GM12865 (cell line): ENCODE data around the gene TXK.

Source experiments
- DNase-seq: peaks from one replicate; pipeline ENCODE4 v3.0.0; 2010; ENCODE audit warnings: low read depth
- H3K4me3 ChIP-seq: 2 replicates; pipeline ENCODE4 v1.5.1; 2011; ENCODE audit warnings: mild to moderate bottlenecking, low read depth, low read length, control low read depth
- CTCF ChIP-seq: IDR thresholded peaks from 2 replicates; pipeline ENCODE4 v1.5.1; 2011; ENCODE audit warnings: low read length, control low read depth, low read depth, inconsistent platforms; ENCODE audit not compliant: insufficient read depth; ENCODE audit errors: missing control alignments

TXK gene

DNA sequence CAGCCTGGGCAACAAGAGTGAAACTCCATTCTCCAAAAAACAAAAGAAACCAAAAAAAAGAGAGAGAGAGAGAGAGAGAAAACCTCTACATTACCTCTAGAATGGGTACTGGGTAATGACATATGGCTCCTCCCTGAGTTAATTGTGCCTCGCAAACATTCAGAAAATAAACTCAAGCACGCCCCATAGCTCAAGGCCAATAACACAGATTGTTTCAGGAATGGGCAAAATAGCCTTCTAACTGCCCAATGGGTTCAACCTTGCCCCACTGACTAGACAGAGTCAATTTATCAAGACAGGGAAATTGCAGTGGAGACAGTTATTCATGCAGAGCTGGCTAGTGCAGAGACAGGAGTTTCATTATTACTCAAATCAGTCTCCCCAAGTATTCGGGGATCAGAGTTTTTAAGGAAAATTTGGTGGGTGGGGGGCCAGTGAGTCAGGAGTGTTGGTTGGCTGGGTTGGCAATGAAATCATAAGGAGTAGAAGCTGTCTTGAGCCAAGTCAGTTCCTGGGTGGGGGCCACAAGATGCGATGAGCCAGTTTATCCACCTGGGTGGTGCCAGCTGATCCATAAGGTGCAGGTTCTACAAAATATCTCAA lies 92.4 kb downstream of the TXK start:
- TF ChIP-seq CTCF: no peak
- H3K4me3 ChIP-seq: no peak overlapping the region
- DNase-seq: no peak

DNA sequence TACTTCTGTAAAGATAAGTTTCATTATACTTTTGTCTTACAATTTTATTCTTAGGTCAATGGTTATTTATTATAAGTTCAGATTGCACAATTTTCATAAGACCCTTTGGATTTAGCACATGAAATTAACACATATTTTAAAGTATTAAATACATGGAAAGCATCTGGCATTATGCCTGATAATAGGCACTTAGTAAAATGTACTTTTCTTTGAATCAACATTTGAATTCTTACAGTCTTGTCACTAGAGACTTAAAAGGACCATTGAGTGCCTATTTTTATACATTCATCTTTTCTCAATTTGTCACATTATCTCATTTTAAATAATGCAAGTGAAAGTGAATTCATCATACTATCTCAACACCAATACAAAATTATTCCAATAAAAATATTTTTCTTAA lies 94.5 kb downstream of the TXK start:
- no peak for DNase-seq
- no peak overlapping the region for H3K4me3 ChIP-seq
- no peak for TF ChIP-seq CTCF

DNA sequence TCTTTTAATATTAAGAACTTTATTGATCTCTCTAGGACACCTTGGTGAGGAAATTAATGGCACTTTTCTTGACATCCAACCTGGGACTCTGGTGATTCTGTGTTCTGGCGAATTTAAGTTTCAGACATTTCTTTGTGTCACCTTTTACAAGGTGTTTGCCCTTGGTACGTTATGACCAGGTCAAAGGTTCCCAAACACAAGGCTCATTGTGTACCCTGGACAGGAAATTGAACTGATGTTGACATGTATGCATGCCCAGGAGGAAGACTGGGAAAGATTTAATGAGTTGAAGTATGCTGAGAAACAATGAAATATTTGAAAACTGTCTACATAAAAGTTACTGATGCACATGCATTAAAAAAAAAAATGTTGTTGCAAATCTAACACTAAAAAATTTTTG lies 95.4 kb downstream of the TXK start:
- no peak for DNase-seq
- H3K4me3 ChIP-seq: no peak overlapping the region
- TF ChIP-seq CTCF: no peak

DNA sequence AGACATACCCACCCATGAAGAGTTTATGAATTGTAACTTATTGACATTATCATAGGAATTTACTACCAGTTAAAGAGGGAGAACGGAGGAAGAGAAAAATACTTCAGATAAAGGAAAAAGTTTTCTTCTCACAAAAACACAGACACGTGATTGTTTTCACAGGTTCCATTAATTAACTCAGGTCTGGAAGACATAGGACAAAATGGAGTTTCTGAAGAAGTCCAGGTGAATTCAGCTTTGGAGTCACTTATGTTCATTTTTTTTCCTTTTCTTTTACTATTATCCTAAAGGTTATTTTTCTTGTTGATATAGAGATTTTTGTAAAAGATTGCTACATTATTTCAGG lies 97.0 kb downstream of the TXK start:
- DNase-seq: no peak
- no peak for TF ChIP-seq CTCF
- no peak overlapping the region for H3K4me3 ChIP-seq

DNA sequence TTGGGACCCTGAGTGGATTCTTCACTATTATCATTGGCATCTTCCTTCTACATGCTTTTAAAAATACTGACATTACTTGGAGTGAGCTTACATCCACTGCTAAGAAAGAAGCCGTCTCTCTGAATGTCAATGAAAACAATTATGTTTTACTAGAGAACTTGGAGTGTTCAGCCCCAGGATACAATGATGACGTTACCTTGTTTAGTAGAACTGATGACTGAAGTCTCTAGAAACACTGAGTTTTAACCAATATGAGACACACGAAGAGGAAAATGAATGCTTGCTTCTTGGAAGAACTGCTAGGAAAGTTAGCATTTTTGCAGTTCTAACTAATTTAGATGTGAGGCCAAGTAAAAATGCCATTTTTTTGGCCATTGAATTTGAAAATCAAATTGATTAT lies 98.1 kb downstream of the TXK start:
- DNase-seq: no peak
- TF ChIP-seq CTCF: no peak
- H3K4me3 ChIP-seq: no peak overlapping the region

DNA sequence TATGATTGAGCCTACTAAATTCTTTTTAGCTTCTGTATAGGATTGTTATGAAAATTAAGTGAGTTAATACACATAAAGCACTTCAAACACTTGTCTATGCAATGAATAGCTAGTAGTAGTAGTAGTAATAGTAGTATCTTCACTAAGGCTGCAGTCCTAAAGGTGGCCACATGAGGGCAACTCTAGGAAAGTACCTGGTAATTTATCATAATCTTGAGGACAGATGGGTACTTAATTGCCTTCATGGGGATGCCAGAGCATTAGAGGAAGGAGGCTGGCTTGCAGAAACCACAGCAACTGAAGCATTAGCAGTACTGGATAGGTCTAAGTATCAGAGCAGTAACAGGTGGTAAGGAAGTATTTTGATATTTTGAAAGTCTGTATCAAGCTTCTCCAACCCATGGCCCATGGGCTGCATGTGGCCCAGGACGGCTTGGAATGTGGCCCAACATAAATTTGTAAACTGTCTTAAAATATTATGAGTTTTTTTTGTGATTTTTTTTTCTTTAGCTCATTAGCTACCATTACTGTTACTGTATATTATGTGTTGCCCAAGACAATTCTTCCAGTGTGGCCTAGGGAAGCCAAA lies 100.1 kb downstream of the TXK start:
- DNase-seq: peak; percentile 71
- peak; percentile 63 for TF ChIP-seq CTCF
- H3K4me3 ChIP-seq: no peak overlapping the region

- DNase-seq: no peak
- no peak for TF ChIP-seq CTCF
These were observed 100.6 kb downstream of the TXK start for GRCh38 chr4:48033412-48033811.

More at GRCh38 chr4:48033412-48033811, 100.6 kb downstream of the TXK start:
- no peak overlapping the region for H3K4me3 ChIP-seq
